Measurements from ENCODE around the gene PSMB5. TPM values are rescaled to one million over a fixed set of nuclear protein-coding genes. Genes with fewer than 3 reads are reported as not detected.

Gene PSMB5
- total and polyA plus RNA-seq, 2 of the 13 experiments (the other 11 are each of a cell fraction or from before 2014, with no cell fraction given), result 705 to 871 TPM

DNA sequence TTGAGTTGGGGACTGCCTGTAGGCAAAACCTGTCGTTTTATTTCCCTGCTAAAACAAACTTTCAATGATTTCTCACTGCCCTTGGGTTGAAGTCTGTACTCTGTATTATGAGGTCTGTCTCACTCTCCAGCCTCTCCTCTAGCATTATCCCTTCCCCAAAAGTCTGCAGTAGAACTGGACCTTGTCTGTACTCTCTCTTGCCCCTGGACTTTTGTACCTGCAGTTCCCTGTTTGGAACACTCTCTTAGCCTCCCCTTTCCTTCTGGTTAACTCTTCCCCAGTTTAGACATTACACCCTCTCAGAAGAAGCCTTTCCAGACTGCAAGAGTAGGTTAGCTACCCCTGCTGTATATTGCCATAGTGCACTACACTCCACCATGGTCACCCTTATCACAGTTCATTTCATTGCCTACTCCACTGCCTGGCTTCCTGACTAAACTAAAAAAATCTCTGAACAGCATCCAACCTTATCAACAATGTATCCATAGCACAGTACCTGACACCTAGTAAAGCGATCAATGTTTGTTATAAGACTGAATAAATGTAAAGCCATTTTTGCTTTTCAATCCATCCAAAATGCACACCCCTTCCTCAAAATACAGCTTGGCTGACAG lies 48.7 kb downstream of the PSMB5 start (continued):
- TF ChIP-seq GATAD1 (CRISPR knock-in tag; IDR thresholded peaks at IDR 0.05), result no peak
- no peak for TF ChIP-seq NPAS2 (CRISPR knock-in tag; IDR thresholded peaks at IDR 0.05; ENCODE audit: borderline replicate concordance)
- TF ChIP-seq, protein P1, sequence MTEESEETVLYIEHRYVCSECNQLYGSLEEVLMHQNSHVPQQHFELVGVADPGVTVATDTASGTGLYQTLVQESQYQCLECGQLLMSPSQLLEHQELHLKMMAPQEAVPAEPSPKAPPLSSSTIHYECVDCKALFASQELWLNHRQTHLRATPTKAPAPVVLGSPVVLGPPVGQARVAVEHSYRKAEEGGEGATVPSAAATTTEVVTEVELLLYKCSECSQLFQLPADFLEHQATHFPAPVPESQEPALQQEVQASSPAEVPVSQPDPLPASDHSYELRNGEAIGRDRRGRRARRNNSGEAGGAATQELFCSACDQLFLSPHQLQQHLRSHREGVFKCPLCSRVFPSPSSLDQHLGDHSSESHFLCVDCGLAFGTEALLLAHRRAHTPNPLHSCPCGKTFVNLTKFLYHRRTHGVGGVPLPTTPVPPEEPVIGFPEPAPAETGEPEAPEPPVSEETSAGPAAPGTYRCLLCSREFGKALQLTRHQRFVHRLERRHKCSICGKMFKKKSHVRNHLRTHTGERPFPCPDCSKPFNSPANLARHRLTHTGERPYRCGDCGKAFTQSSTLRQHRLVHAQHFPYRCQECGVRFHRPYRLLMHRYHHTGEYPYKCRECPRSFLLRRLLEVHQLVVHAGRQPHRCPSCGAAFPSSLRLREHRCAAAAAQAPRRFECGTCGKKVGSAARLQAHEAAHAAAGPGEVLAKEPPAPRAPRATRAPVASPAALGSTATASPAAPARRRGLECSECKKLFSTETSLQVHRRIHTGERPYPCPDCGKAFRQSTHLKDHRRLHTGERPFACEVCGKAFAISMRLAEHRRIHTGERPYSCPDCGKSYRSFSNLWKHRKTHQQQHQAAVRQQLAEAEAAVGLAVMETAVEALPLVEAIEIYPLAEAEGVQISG (CRISPR knock-in tag; IDR thresholded peaks at IDR 0.05), result no peak
- TF ChIP-seq KLF16 (CRISPR knock-in tag; IDR thresholded peaks at IDR 0.05), result no peak
- TF ChIP-seq, protein P2, sequence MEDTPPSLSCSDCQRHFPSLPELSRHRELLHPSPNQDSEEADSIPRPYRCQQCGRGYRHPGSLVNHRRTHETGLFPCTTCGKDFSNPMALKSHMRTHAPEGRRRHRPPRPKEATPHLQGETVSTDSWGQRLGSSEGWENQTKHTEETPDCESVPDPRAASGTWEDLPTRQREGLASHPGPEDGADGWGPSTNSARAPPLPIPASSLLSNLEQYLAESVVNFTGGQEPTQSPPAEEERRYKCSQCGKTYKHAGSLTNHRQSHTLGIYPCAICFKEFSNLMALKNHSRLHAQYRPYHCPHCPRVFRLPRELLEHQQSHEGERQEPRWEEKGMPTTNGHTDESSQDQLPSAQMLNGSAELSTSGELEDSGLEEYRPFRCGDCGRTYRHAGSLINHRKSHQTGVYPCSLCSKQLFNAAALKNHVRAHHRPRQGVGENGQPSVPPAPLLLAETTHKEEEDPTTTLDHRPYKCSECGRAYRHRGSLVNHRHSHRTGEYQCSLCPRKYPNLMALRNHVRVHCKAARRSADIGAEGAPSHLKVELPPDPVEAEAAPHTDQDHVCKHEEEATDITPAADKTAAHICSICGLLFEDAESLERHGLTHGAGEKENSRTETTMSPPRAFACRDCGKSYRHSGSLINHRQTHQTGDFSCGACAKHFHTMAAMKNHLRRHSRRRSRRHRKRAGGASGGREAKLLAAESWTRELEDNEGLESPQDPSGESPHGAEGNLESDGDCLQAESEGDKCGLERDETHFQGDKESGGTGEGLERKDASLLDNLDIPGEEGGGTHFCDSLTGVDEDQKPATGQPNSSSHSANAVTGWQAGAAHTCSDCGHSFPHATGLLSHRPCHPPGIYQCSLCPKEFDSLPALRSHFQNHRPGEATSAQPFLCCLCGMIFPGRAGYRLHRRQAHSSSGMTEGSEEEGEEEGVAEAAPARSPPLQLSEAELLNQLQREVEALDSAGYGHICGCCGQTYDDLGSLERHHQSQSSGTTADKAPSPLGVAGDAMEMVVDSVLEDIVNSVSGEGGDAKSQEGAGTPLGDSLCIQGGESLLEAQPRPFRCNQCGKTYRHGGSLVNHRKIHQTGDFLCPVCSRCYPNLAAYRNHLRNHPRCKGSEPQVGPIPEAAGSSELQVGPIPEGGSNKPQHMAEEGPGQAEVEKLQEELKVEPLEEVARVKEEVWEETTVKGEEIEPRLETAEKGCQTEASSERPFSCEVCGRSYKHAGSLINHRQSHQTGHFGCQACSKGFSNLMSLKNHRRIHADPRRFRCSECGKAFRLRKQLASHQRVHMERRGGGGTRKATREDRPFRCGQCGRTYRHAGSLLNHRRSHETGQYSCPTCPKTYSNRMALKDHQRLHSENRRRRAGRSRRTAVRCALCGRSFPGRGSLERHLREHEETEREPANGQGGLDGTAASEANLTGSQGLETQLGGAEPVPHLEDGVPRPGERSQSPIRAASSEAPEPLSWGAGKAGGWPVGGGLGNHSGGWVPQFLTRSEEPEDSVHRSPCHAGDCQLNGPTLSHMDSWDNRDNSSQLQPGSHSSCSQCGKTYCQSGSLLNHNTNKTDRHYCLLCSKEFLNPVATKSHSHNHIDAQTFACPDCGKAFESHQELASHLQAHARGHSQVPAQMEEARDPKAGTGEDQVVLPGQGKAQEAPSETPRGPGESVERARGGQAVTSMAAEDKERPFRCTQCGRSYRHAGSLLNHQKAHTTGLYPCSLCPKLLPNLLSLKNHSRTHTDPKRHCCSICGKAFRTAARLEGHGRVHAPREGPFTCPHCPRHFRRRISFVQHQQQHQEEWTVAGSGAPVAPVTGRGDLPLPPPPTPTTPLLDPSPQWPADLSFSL (CRISPR knock-in tag; IDR thresholded peaks at IDR 0.05), result no peak
- no peak for TF ChIP-seq PBX2 (CRISPR knock-in tag; IDR thresholded peaks at IDR 0.05)
- TF ChIP-seq HNF4A (CRISPR knock-in tag; IDR thresholded peaks at IDR 0.05), result peak; percentile 46; the same call in 1 of the 2 replicates
- TF ChIP-seq ZNF513 (CRISPR knock-in tag; conservative IDR thresholded peaks at IDR 0.05), result no peak
- no peak for TF ChIP-seq GZF1 (CRISPR knock-in tag; IDR thresholded peaks at IDR 0.05)
- TF ChIP-seq SIX1 (CRISPR knock-in tag; IDR thresholded peaks at IDR 0.05; ENCODE audit: borderline replicate concordance), result no peak
- no peak for TF ChIP-seq ZNF224 (CRISPR knock-in tag; IDR thresholded peaks at IDR 0.05)
- TF ChIP-seq, protein P3, sequence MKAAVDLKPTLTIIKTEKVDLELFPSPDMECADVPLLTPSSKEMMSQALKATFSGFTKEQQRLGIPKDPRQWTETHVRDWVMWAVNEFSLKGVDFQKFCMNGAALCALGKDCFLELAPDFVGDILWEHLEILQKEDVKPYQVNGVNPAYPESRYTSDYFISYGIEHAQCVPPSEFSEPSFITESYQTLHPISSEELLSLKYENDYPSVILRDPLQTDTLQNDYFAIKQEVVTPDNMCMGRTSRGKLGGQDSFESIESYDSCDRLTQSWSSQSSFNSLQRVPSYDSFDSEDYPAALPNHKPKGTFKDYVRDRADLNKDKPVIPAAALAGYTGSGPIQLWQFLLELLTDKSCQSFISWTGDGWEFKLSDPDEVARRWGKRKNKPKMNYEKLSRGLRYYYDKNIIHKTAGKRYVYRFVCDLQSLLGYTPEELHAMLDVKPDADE (CRISPR knock-in tag; IDR thresholded peaks at IDR 0.05), result no peak
- no peak for TF ChIP-seq MAZ (IDR thresholded peaks at IDR 0.05; ENCODE audit: borderline replicate concordance, low read depth, low read length)
- no peak for TF ChIP-seq MAZ (CRISPR knock-in tag; IDR thresholded peaks at IDR 0.05; ENCODE audit: low read depth)
- TF ChIP-seq HNRNPL (IDR thresholded peaks at IDR 0.05; ENCODE audit: low read depth, low read length), result no peak
- no peak for TF ChIP-seq ZNF607 (CRISPR knock-in tag; IDR thresholded peaks at IDR 0.05; ENCODE audit: borderline replicate concordance)
- no peak for TF ChIP-seq ZNF720 (CRISPR knock-in tag; IDR thresholded peaks at IDR 0.05)
